C4-2B (cell line): Measurements from ENCODE around the gene JMJD4.

Source experiments
- ZFX ChIP-seq: fragments of 450-650 bp; IDR thresholded peaks from 2 replicates; pipeline ENCODE4 v1.6.1; 2017
- TF ChIP-seq, protein P1 (sequence below): fragments of 450-650 bp; conservative IDR thresholded peaks from 2 replicates; pipeline ENCODE4 v1.5.1; 2017; ENCODE audit warnings: mild to moderate bottlenecking

DNA sequence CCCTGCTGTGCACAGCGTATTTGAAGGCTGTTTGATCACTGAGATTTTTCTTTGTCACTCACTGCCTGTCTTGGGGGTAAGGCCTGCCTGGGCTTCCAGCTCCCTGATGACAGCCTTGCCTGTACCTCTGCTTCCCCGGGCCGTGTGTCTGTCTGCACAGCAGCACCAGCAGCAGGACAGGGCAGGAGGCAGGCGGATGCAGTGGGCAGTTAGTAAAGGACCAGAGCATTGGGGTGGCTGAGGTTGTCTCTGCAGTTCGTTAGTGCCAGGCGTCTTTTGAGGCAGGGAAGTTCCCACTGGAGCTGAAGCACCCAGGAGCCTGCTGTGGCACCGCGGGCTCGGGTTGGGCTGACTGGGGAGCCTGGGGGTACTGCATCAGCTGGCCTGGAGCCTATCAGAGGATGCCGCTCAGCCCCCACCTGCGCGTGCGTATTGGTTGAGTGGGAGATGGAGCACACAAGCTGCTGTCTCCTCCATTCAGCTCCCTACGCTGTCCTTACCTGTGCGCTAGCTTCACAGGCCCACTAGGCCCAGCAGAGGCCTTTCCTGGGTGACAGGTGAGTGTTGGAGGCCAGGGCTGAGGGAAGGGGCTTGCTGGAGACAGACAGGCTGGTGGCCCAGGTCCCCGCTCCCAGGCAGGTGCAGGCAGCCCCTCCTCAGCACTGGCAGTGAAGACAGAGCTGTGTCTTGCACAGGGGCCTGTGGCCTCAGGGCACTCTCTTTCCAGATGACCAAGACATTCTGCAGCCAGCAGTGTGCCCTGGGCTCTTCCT lies 28.3 kb upstream of the JMJD4 start:
- TF ChIP-seq, protein P1, sequence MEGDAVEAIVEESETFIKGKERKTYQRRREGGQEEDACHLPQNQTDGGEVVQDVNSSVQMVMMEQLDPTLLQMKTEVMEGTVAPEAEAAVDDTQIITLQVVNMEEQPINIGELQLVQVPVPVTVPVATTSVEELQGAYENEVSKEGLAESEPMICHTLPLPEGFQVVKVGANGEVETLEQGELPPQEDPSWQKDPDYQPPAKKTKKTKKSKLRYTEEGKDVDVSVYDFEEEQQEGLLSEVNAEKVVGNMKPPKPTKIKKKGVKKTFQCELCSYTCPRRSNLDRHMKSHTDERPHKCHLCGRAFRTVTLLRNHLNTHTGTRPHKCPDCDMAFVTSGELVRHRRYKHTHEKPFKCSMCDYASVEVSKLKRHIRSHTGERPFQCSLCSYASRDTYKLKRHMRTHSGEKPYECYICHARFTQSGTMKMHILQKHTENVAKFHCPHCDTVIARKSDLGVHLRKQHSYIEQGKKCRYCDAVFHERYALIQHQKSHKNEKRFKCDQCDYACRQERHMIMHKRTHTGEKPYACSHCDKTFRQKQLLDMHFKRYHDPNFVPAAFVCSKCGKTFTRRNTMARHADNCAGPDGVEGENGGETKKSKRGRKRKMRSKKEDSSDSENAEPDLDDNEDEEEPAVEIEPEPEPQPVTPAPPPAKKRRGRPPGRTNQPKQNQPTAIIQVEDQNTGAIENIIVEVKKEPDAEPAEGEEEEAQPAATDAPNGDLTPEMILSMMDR = no peak
- TF ChIP-seq ZFX = no peak
